NOMO-1 (cell line): ENCODE results near the gene SLC17A7.

ENCODE experiments used
- DNase-seq, 2 experiments: peaks; one replicate each; lab custom pipeline; 2025; ENCODE audit not compliant: unreplicated experiment in 2 of 2; lab: John Stamatoyannopoulos, UW

SLC17A7 gene

GRCh38 chr19:49411681-49412326, 29.5 kb downstream of the SLC17A7 start:
- DNase-seq, result no peak

- peak; percentile 55 to 77 for DNase-seq
Observed at GRCh38 chr19:49409441-49410029, 31.8 kb downstream of the SLC17A7 start.

GRCh38 chr19:49408816-49409440, 32.4 kb downstream of the SLC17A7 start:
- DNase-seq, result no peak

- DNase-seq, result no peak
Observed at GRCh38 chr19:49407482-49408015, 33.8 kb downstream of the SLC17A7 start.

GRCh38 chr19:49407079-49407478, 34.2 kb downstream of the SLC17A7 start:
- DNase-seq, result no peak

- no peak for DNase-seq
Observed at GRCh38 chr19:49403404-49404187, 37.7 kb downstream of the SLC17A7 start.

GRCh38 chr19:49400029-49400428, 41.3 kb downstream of the SLC17A7 start:
- no peak for DNase-seq

GRCh38 chr19:49398931-49399330, 42.4 kb downstream of the SLC17A7 start:
- DNase-seq, result no peak

- DNase-seq, result no peak
Observed at GRCh38 chr19:49398001-49398615, 43.2 kb downstream of the SLC17A7 start.

- DNase-seq, result no peak
Observed at GRCh38 chr19:49396738-49397505, 44.4 kb downstream of the SLC17A7 start.

GRCh38 chr19:49395581-49396407, 45.5 kb downstream of the SLC17A7 start:
- peak in 1 of 2 experiments; percentile 5 for DNase-seq

- no peak for DNase-seq
Observed at GRCh38 chr19:49393881-49394280, 47.4 kb downstream of the SLC17A7 start.

GRCh38 chr19:49391581-49392399, 49.5 kb downstream of the SLC17A7 start:
- DNase-seq, result peak; percentile 37 to 61

GRCh38 chr19:49390929-49391359, 50.4 kb downstream of the SLC17A7 start:
- no peak for DNase-seq

GRCh38 chr19:49390131-49390928, 51.0 kb downstream of the SLC17A7 start:
- no peak for DNase-seq

GRCh38 chr19:49389406-49389805, 51.9 kb downstream of the SLC17A7 start:
- no peak for DNase-seq

GRCh38 chr19:49387936-49388372, 53.4 kb downstream of the SLC17A7 start, which contains the start of gene KASH5:
KASH5 (plus strand) TSS chr19:49388249; CDS start chr19:49390884, 2,635 bp downstream.
- DNase-seq, result peak; percentile 88 to 95
